ENCODE measurements around the gene ALDOC.
"Not testable (repeated sequence)": the region's sequence is repeated elsewhere in the genome, so short reads cannot be mapped to it uniquely, and the experiment has no call there.

ALDOC gene

DNA sequence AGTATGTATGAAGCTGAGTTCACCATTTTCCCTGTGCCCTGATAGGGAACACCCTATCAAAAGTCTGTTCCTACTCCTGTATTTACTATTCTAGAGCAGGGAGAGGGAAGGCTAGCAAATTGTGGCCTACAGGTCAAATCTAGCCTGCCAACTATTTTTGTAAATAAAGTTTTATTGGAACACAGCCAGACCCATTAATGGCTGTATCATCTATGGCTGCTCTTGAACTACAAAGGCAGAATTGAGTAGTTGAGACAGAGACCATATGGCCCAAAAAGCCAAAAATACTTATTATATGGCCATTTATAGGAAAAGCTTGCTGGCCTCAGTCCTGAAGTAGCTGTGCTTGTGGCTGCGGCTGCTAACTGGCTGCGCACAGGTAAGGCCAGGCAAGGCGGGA is 4.3 kb upstream of the ALDOC start:
- no peak for DNase-seq

DNA sequence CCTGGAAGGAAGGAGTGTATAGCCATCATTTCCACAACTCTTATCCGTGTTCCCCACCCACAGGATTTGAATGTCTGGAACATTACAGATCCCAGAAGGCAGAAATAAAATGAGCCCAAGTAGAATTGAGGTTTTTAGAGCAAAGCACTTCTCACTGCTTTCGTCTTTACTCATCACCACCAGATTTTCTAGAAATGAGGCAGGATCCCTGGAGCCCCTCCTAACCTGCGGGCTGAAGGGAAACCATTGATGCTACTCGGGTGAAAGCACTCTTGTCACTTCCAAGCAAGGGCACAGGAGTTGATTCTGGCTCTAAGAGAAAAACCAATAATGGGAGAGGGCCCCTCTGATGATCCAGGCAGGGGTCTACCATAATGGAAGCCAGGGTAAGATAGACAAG is 2.8 kb upstream of the ALDOC start:
- no peak for DNase-seq

- DNase-seq, result no peak
These were observed 1.8 kb upstream of the ALDOC start for GRCh38 chr17:28578246-28579195.

- DNase-seq, result no peak
These were observed 750 bp upstream of the ALDOC start for GRCh38 chr17:28577466-28577824.

- not testable (repeated sequence) for DNase-seq
These were observed 679 bp downstream of the ALDOC start for GRCh38 chr17:28576016-28576415.

DNA sequence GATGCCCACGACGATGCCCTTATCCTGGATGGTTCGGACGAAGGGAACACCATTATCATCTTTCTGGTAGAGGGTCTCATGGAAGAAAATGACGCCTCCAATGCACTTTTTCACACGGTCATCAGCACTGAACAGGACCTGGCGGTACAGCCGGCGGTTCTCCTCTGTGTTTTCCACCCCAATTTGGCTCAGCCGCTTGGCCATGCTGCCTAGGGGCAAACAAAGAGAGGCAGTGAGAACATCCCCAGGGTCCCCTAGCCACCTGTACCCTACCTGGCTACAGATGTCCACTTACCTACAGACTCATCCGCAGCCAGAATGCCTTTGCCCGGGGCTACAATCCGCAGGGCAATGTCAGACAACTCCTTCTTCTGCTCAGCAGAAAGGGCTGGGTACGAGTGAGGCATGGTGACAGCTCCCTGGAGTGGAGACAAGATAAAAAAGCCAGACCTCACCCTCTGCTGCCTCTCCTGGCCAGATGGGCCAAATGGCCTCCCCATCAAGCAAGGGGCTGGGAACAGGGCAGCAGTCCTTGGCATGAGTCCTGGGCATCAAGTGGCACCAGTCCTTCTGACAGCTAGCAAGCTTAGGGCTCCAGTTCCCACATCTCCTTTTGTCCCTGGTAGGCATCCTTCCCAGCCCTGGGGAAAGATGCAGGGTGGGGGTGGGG is 1.4 kb downstream of the ALDOC start:
- DNase-seq, result no peak

GRCh38 chr17:28574526-28574925 is 2.2 kb downstream of the ALDOC start:
- DNase-seq, result no peak

- DNase-seq, result no peak
These were observed 2.7 kb downstream of the ALDOC start for GRCh38 chr17:28573966-28574480.

- no peak for DNase-seq
These were observed 3.2 kb downstream of the ALDOC start for GRCh38 chr17:28573521-28573920.

DNA sequence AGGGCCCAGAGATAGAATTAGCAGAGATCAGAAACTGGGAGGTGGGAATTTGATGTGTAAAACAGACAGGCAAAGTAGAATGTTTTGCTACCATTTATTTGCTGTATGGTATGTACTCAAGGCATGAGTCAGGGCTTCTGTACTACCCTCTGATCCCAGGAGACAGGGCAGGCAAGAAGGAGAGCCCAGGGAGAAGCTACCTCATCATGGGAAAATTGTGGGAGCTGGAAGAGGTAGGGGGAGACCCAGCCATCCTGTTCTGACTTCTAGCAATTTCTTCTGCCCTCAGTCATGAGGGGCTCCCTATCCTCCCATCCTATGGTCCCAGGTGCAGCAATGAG is 3.7 kb downstream of the ALDOC start:
- DNase-seq, result no peak

- DNase-seq, result no peak
These were observed 4.2 kb downstream of the ALDOC start for GRCh38 chr17:28572259-28573039.

GRCh38 chr17:28571361-28572122 is 5.2 kb downstream of the ALDOC start, which contains the start of gene PIGS:
Gene PIGS (minus strand): TSS chr17:28571524. CDS start chr17:28571496, 28 bp downstream.
- DNase-seq, result peak; percentile 96

DNA sequence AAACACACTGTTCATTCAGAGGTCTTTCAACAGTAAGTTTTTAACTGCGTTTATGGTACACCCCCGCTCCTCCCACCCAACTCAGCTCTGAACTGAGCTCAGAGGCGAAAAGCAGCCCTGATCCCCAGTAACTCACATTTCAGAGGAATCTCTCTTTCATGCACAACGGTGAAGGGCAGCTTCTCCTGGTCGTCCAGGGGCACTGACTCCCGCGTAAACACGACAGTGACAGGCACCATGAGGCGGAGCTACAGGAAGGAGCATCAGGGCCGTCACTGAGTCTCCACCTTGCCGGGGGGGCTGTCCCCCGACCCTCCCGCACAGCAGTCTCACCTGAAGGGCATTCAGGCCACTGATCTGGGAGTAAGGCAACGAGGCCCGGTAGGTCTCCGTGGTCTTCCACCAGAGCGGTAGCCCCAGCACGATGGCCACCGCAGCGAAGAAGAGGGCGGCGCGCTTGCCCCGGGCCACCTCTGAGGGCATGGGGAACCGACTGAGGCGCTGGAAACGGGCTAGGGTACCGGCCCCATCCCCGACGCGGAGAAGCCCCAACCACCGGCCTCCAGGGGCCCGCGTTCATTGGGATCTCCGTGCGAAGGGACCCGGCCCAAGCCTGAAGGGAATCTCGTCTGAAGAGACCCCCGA is 5.9 kb downstream of the ALDOC start:
- peak; percentile 40 for DNase-seq

- DNase-seq, result no peak
These were observed 7.2 kb downstream of the ALDOC start for GRCh38 chr17:28569446-28569845.

GRCh38 chr17:28567604-28568003 is 9.1 kb downstream of the ALDOC start:
- DNase-seq, result no peak

DNA sequence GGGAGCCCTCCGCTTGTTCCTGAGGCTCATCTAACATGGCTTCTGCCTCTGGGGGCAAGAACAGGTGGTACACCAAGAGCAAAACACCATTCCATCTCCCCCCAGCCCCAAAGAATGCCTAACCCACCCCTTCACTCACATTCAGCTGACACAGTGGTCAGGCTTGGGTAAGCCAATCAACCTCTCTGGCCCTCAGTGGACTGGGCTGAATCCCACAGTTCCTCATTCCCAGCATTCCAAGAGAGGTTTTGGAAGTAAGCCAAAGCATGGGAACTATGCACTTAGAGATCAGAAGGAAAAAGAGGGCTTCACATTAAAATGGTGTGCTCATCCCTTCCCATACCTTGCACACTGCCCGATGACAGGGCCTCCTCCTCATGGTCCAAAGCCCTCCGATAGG is 13.2 kb downstream of the ALDOC start:
- DNase-seq, result no peak

- no peak for DNase-seq
These were observed 21.7 kb downstream of the ALDOC start for GRCh38 chr17:28555022-28555421.

DNA sequence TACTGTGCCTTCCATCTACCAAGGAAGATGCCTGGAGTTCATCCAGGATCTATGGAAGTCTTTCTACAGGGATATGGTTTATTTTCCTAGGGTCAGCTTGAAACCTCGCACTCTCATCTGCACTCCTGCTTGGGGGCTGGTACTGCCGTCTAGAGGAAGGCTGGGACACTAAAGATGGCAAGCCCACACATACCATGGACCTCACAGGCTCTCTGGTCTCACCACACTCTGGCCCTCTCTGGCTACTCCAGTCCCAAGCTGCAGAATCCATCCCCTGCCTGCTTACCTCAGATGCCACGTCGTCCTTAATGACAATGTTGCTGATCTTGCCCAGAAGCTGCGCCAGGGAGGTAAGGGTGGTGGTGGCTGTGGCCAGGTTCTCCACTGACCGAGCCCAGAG is 22.1 kb downstream of the ALDOC start:
- no peak for DNase-seq

DNA sequence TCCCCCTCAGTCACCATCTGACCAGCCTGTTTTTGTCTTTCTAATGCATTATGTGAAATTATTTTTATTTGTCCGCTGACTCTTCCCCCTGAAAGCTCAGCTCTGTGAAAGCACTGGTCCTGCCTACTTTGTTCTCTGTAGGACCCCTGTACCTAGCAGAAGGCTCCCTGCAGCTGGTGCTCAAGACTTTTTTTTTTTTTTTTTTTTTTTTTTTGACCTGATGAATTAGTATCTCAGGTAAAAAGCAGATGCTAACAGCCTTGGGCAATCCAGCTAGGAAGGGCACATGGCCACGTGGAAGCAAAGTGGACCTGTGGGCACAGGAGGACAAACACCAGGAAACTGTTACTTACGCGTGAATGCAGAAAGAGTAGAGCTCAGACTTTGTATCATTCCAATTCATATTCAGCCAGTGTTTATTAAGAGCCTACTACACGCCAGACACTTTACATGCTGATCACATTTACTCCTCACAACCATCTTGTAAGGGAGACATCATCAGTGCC is 23.6 kb downstream of the ALDOC start:
- no peak for DNase-seq

DNA sequence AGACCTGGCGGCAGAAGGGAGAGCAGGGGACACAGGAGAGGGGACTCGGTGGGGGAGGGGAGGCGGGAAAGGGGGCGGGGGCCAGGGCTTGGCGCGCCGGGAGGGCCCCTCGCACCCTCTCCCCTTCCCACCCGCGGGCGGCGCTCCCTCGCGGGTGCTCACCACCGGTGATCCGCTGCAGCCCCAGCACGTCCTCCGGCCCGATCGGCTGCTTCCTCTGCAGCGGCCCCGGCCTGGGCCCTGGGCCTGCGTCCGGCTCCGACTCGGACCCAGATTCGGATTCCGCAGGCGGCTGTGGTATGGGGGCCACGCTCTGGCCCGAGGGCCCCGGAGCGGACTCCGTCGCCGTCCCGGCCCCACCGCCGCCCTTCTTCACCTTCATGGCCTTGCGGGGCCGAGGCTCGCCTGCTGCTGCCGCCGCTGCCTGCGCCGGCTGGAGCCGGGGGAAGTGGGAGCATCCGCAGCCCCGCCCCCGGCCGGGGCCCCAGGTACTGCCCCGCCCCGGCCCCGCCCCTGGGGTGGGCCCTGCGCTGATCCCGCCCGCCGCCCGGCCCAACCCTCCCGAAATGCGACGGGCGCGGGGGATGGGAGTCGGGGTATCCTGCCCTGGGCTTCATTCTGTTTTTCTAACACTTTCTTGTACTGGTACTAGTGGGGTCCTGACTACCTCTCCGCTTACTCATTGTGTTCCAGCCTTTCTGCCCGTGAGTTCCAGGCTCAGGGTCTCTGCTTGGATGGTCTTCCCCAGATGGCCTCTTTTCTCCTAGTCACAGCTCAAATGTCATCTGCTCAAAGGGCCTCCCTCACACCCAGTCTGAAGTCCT is 24.3 kb downstream of the ALDOC start, which contains the start of gene UNC119:
Gene UNC119 (minus strand): TSS at position 449 of the 824 bp plus-strand sequence. CDS start 67 bp downstream, at position 382.
- DNase-seq, result peak; percentile 83

All from NCI-H345 (cell line).